Smooth muscle cell of the brain vasculature (primary cell): ENCODE data around the gene USP14.
A peak's percentile ranks its signal among the peaks of the same experiment; 100 is the strongest.
"Not testable (repeated sequence)": the region's sequence is repeated elsewhere in the genome, so short reads cannot be mapped to it uniquely, and the experiment has no call there.

ENCODE experiments used
- DNase-seq: peaks from one replicate; pipeline ENCODE4 v3.0.0-alpha.2; 2012; ENCODE audit warnings: low read depth, low spot score

USP14 gene

GRCh38 chr18:158128-159036 lies at the start of gene USP14:
USP14 (plus strand) TSS chr18:158557; CDS start chr18:158699, 142 bp downstream.
- DNase-seq: peak; percentile 87

DNA sequence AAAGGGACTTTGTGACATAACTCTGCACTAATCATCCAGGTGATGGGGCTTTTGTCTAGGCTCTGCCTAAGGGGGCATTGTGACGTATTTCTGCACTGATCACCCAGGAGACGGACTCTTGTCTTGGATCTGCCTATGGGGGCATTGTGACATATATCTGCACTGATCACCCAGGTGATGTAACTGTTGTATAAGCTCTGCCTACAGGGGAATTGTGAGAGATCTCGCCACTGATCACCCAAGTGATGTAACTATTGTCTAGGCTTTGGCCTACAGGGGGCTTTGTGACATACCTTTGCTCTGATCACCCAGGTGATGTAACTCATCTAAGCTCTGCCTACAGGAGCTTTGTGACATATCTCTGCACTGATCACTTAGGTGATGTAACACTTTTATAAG lies 49.7 kb upstream of the USP14 start:
- not testable (repeated sequence) for DNase-seq

DNA sequence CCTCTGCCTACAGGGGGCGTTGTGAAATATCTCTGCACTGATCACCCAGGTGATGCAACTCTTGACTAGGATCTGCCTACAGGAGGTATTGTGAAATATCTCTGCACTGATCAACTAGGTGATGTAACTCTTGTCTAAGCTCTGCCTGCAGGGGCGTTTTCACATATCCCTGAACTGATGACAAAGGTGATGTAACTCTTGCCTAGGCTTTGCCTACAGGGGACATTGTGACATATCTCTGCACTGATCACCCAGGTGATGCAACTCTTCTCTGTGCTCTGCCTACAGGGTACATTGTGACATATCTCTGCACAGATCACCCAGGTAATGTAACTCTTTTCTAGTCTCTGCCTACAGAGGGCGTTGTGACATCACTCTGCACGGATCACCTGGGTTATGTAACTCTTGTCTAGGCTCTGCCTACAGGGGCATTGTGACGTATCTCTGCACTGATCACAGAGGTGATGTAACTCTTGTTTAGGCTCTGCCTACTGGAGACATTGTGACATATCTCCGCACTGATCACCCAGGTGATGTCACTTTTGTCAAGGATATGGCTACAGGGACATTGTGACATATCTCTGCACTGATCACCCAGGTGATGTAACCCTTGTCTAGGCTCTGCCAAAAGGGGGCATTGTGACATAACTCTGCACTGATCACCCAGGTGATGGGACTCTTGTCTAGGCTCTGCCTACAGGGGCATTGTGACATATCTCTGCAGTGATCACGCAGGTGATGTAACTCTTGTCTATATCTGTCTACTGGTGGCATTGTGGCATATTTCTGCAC lies 49.0 kb upstream of the USP14 start:
- DNase-seq: not testable (repeated sequence)

DNA sequence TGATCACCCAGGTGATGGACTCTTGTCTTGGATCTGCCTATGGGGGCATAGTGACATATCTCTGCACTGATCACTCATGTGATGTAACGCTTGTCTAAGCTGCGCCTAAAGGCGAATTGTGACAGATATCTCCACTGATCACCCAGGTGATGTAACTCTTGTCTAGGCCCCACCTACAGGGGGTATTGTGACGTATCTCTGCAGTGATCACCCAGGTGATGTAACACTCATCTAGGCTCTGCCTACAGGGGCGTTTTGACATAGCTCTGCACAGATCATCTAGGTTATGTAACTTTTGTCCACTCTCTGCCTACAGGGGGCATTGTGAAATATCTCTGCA lies 48.5 kb upstream of the USP14 start:
- DNase-seq: not testable (repeated sequence)

- DNase-seq: not testable (repeated sequence)
These were observed 47.8 kb upstream of the USP14 start for GRCh38 chr18:110351-111201.

DNA sequence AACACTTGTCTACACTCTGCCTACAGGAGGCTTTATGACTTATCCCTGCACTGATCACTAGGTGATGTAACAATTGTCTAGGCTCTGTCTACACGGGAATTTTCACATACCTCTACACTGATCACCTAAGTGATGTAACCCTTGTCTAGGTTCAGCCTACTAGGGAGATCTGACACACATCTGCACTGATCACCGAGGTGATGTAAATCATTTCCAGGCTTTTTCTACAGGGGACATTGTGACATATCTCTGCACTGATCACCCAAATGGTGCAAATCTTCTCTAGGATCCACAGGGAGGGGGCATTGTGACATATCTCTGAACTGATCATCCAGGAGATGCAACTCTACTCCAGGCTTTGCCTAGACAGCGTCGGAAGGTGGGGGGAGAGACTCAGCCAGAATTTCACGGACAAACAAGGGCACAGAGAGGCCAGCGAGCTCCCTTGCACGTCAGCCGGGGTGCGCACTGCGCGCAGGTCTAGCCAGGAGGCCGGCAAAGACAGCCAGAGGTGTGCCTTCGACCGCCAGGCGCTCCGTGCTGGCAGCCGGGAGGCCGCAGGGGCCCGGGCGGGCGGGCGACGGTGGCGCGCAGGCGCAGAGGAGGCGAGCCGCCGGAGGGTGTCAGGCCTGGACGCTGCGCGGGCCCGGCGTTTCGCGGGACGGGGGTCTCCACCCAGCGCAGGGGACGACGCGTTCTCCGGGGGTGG lies 46.9 kb upstream of the USP14 start:
- DNase-seq: peak; percentile 6

GRCh38 chr18:112015-112733 lies 46.2 kb upstream of the USP14 start:
- DNase-seq: not testable (repeated sequence)

GRCh38 chr18:120539-121260 lies 37.7 kb upstream of the USP14 start:
- not testable (repeated sequence) for DNase-seq

GRCh38 chr18:135045-135444 lies 23.3 kb upstream of the USP14 start:
- no peak for DNase-seq

- DNase-seq: no peak
These were observed 21.9 kb upstream of the USP14 start for GRCh38 chr18:136433-136832.

DNA sequence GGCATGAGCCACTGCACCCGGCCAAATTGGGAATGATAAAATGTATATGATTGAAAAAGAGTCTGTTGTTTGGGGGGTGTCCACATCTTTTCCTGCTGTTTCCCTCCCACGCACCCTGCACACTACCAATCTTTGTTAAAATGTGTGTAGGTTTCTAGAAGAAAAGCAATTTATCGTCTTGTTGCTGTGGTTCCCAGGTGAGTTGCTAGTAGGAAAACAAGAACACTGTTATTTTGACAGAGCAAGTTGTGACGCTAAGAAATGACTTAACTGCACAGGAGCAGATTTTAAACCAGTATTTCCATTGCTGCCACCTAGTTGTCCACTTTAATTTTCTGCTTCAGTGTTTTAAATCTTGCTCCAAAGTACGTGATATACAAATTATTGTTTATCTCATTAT lies 21.0 kb upstream of the USP14 start:
- no peak for DNase-seq

DNA sequence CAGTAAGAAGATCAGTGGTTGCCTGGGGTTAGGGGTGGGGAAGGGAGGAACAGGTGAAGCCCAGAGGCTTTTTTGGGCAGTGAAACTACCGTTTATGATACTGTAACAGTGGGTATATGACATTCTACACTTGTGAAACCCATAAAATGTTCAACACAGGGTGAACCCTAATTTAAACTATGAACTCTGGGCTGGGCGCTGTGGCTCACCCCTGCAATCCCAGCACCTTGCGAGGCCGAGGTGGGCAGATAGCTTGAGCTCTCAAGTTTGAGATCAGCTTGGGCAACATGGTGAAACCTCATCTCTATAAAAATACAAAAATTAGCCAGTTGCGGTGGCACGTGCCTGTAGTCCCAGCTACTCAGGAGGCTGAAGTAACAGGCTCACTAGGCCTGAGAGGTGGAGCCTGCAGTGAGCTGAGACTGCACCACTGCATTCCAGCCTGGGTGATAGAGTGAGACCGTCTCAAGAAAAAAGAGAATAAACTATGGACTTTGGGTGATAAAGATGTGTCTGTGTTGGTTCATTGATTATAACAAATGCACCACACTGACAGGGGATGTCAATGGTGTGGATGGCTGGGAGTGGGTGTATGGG lies 17.6 kb upstream of the USP14 start:
- no peak for DNase-seq

DNA sequence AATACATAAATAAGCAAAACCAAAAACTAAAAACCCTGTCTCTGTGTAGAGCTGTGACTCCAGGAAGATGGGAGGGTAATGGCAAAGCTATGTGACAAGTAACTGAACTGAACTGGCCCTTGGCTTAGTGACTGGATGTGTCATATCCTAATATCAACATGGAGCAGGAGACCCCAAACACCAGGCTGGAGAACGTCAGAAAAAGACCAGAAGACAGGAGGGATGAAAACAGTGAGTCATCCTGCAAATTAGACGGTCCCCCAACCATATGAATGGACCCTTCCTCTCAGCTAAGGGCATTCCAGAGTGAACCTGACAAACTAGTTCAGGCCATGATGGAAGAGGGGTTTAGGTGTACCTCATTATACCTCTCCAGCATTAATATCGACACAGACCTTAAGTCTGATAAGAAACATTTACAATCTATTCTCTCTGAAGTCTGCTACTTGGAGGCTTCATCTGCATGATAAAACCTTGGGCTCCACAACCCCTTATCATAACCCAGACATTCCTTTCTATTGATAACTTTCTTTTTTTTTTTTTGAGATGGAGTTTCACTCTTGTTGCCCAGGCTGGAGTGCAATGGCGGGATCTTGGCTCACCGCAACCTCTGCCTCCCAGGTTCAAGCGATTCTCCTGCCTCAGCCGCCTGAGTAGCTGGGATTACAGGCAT lies 15.6 kb upstream of the USP14 start:
- DNase-seq: not testable (repeated sequence)

- DNase-seq: no peak
These were observed 9.5 kb upstream of the USP14 start for GRCh38 chr18:148841-149240.

DNA sequence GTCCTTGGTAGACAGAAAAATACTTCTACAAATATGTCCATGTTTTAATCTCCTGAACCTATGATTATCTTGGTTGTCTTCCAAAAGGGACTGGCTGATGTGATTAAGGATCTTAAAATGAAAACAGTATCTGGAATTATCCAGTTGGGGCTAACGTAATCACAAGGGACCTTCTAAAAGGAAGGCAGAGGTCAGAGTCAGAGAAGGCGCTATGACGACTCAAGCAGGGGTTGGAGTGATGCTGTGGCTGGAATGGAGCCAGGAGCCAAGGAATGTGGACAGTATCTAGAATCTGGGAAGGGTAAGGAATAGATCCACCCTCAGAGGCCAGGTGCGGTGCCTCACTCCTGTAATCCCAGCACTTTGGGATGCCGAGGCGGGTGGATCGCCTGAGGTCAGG lies 4.2 kb upstream of the USP14 start:
- DNase-seq: no peak

DNA sequence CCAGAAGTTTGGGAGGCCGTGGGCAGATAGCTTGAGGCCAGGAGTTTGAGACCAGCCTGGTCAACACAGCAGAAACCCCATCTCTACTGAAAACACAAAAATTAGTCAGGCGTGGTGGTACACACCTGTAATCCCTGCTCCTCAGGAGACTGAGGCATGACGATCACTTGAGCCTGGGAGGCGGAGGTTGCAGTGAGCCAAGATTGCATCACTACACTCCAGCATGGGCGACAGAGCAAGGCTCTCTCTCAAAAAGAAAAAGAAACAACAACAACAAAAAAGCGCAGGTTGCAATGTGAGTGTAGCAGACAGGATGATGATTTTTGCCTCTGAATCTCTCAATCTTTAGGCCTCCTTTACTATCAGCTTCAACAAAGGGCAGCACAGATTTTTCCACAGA lies 2.7 kb upstream of the USP14 start:
- no peak for DNase-seq

DNA sequence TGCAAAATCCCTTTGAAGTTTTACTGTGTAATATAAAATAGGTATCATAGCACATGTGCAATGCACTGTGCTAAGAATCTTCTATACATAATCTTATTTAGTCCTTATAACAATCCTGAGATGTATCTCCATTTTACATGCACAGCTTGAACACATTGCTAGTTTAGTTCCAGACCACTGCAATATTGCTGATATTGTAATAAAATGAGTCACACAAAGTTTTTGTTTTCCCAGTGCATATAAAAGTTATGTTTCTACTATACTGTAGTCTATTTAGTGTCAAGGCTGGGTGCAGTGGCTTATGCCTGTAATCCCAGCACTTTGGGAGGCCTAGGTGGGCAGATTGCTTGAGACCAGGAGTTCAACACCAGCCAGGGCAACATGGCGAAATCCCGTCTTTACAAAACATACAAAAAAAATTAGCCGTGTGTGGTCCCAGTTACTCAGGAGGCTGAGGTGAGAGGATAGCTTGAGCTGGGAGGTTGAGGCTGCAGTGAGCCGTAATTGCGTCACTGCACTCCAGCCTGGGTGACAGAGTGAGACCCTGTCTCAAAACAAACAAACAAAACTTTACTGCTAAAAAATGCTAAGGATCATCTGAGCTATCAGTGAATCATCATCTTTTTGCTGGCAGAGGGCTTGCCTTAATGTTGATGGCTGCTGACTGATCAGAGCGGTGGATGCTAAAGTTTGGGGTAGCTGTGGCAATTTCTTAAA lies 1.7 kb upstream of the USP14 start:
- DNase-seq: no peak

GRCh38 chr18:159037-159652 lies 788 bp downstream of the USP14 start:
- DNase-seq: no peak
